MM.1S (cell line): ENCODE data around the gene NOXO1.

ENCODE experiments used
- DNase-seq: peaks from one replicate; pipeline ENCODE4 v3.0.0-alpha.2; 2015
- H2AFZ ChIP-seq: fragments of 300-600 bp; sonication (generic); 2 replicates; pipeline ENCODE4 v1.6.0; 2016; ENCODE audit warnings: antibody characterized with exemption, low read length
- H3F3A ChIP-seq: fragments of 300-600 bp; sonication (generic); 2 replicates; pipeline ENCODE4 v1.6.1; 2016; ENCODE audit warnings: mild to moderate bottlenecking, antibody characterized with exemption, low read length, moderate library complexity, mixed read lengths; ENCODE audit not compliant: insufficient read depth
- H3K27ac ChIP-seq: fragments of 300-600 bp; sonication (generic); 2 replicates; pipeline ENCODE4 v1.5.1; 2016; ENCODE audit warnings: mild to moderate bottlenecking, low read length
- H3K27me3 ChIP-seq: fragments of 300-600 bp; sonication (generic); replicated peaks from 2 replicates; pipeline ENCODE4 v1.6.0; 2016; ENCODE audit warnings: low read length; ENCODE audit not compliant: insufficient read depth
- H3K36me3 ChIP-seq: fragments of 300-600 bp; sonication (generic); replicated peaks from 2 replicates; pipeline ENCODE4 v1.6.1; 2016; ENCODE audit warnings: mild to moderate bottlenecking, low read length, mixed read lengths; ENCODE audit not compliant: insufficient read depth
- H3K4me1 ChIP-seq: fragments of 300-600 bp; sonication (generic); 2 replicates; pipeline ENCODE4 v1.6.1; 2016; ENCODE audit warnings: low read length, mixed read lengths
- H3K4me2 ChIP-seq: fragments of 300-600 bp; sonication (generic); 2 replicates; pipeline ENCODE4 v1.6.0; 2016; ENCODE audit warnings: low read depth, low read length
- H3K4me3 ChIP-seq: fragments of 300-600 bp; sonication (generic); 2 replicates; pipeline ENCODE4 v1.5.1; 2016; ENCODE audit warnings: low read length, mixed read lengths
- H3K79me2 ChIP-seq: fragments of 300-600 bp; sonication (generic); 2 replicates; pipeline ENCODE4 v1.6.1; 2016; ENCODE audit warnings: mixed run types, low read length, mixed read lengths
- H3K9ac ChIP-seq: fragments of 300-600 bp; sonication (generic); 2 replicates; pipeline ENCODE4 v1.6.1; 2016; ENCODE audit warnings: low read length, mixed read lengths
- H3K9me2 ChIP-seq: fragments of 300-600 bp; sonication (generic); replicated peaks from 2 replicates; pipeline ENCODE4 v1.6.1; 2016; ENCODE audit warnings: mild to moderate bottlenecking, low read length, mixed read lengths; ENCODE audit not compliant: insufficient read depth
- H3K9me3 ChIP-seq: fragments of 300-600 bp; sonication (generic); replicated peaks from 2 replicates; pipeline ENCODE4 v1.6.1; 2016; ENCODE audit warnings: mild to moderate bottlenecking, low read length, mixed read lengths; ENCODE audit not compliant: insufficient read depth
- H4K20me1 ChIP-seq: fragments of 300-600 bp; sonication (generic); 2 replicates; pipeline ENCODE4 v1.6.1; 2016; ENCODE audit warnings: mild to moderate bottlenecking, low read length, moderate library complexity, mixed read lengths; ENCODE audit not compliant: insufficient read depth
- EZH2 ChIP-seq: fragments of 300-600 bp; sonication (generic); optimal IDR thresholded peaks from 2 replicates; pipeline ENCODE3; 2017; ENCODE audit warnings: low read depth, mild to moderate bottlenecking, antibody characterized with exemption, low read length, mixed read lengths
- EZH2phosphoT487 ChIP-seq: fragments of 300-600 bp; sonication (generic); IDR thresholded peaks from 2 replicates; pipeline ENCODE4 v1.6.1; 2018; ENCODE audit warnings: antibody characterized with exemption, low read length
- TF ChIP-seq, protein P1 (sequence below): fragments of 300-600 bp; sonication (generic); IDR thresholded peaks from 2 replicates; pipeline ENCODE4 v1.5.1; 2016; ENCODE audit warnings: antibody characterized with exemption, low read length, mixed read lengths

The NOXO1 gene

DNA sequence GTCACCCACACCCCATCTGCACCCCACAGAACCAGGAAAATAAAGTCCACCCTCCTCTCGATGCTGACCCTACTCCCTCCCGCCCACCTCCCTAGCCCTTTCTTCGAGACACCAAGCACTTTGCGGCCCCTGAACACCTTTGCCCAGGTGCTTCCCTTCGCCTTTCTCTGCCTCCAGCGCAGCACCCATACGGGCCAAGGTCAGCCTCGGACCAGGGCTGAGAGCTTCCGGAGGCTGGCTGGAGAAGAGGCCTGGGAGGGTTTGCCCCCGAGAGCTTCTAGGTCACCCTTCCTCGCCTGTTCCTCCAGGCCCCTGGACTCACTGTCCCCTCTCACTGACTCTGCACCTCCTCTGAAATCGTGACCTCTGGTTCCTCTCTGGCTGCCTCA lies 42.8 kb upstream of the NOXO1 start:
- Histone ChIP-seq H3K79me2 (no peaks in the 10 kb centered on the region), H3K9me2 (no peaks in the 10 kb centered on the region), H4K20me1 (no peaks in the 10 kb centered on the region), H3K9ac (no peak overlapping the region), H3F3A (no peaks in the 10 kb centered on the region; the same call in 1 of the 2 replicates), H3K27me3 (peaks cover 56% of the 10 kb centered on the region), H3K9me3 (no peaks in the 10 kb centered on the region), H2AFZ (no peak overlapping the region), H3K4me1 (peaks cover 5% of the 10 kb centered on the region; the same call in 1 of the 2 replicates), H3K27ac (no peak overlapping the region), H3K4me2 (no peak overlapping the region), H3K36me3 (no peaks in the 10 kb centered on the region), H3K4me3 (no peak overlapping the region)
- TF ChIP-seq, protein P1, sequence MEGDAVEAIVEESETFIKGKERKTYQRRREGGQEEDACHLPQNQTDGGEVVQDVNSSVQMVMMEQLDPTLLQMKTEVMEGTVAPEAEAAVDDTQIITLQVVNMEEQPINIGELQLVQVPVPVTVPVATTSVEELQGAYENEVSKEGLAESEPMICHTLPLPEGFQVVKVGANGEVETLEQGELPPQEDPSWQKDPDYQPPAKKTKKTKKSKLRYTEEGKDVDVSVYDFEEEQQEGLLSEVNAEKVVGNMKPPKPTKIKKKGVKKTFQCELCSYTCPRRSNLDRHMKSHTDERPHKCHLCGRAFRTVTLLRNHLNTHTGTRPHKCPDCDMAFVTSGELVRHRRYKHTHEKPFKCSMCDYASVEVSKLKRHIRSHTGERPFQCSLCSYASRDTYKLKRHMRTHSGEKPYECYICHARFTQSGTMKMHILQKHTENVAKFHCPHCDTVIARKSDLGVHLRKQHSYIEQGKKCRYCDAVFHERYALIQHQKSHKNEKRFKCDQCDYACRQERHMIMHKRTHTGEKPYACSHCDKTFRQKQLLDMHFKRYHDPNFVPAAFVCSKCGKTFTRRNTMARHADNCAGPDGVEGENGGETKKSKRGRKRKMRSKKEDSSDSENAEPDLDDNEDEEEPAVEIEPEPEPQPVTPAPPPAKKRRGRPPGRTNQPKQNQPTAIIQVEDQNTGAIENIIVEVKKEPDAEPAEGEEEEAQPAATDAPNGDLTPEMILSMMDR = no peak
- TF ChIP-seq EZH2 = no peak
- TF ChIP-seq EZH2phosphoT487 = no peak
- DNase-seq = no peak

DNA sequence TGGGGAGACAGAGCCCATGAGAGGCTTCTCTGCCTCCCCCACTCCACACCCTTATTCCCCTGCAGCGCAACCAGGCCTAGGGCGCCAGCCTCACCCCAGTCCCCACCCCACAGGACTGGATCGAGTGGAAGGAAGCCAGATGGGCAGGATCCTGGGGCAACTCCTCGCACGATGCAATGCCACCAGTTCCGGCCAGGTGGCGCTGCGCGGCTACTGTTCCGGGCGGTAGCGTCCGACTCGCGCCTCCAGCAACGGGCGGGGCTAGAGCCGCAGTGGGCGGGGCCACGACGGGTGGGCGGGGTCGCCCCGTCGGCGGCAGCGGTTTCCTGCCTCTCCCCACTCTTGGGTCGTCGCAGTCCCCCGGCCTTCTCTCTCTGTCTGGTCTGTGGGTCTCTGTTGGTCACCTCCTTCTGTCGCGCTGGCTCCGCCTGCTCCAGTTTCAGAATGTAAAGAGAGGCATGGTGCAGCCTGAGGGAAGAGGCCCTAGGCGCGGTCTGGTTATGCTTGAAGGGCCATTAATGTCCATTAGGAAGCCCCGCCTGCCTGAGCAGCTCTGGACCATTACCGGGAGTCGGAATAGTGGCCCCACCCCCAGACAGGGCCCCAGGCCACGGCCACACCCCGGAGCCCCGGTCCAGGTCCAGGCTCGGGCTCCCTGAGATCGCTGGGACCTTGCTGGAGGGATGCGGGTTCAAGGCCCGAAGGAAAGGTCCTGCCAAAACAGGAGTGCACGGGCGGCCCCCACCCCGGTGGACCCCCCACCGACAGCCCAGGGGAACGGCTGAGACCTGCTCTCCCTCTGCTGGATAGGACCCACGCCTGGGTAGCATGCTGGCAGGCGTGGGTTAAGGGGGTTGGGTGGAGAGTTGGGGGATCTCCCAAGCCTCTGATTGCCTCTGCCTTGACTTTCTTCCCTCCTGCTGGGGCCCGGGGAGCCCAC lies 42.1 kb upstream of the NOXO1 start:
- H2AFZ ChIP-seq = peak overlapping the region; percentile 92
- peak overlapping the region; percentile 98 for H3K4me2 ChIP-seq
- H3K4me3 ChIP-seq = peak overlapping the region; percentile 61
- H3K9me2 ChIP-seq = no peaks in the 10 kb centered on the region
- H3K9me3 ChIP-seq = no peaks in the 10 kb centered on the region
- no peaks in the 10 kb centered on the region for H3K79me2 ChIP-seq
- peak; percentile 87 for DNase-seq
- H4K20me1 ChIP-seq = no peaks in the 10 kb centered on the region
- H3F3A ChIP-seq = no peaks in the 10 kb centered on the region; the same call in 1 of the 2 replicates
- no peak overlapping the region for H3K27ac ChIP-seq
- TF ChIP-seq, protein P1 = peak; percentile 91
- no peak for TF ChIP-seq EZH2
- H3K27me3 ChIP-seq = peaks cover 53% of the 10 kb centered on the region
- H3K36me3 ChIP-seq = no peaks in the 10 kb centered on the region
- peaks cover 5% of the 10 kb centered on the region; the same call in 1 of the 2 replicates for H3K4me1 ChIP-seq
- H3K9ac ChIP-seq = peak overlapping the region; percentile 27; the same call in 1 of the 2 replicates

DNA sequence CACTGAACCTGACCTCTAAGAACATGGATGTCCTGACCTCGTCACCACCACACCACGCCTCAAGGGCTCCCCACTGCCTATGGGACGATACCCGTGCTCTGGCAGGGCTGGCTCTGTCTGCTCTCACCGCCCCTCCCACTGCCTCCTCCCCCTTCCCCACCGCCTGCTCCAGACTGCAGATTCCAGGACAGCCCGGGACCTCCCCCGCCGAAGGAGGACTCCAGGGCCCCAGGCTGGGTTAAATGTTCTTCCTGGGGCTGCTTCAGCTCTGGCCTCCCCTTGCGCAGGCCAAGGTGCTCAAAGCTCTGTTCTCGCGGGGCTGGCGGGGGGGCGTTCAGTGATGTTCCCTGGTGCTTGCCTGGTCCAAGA lies 41.4 kb upstream of the NOXO1 start:
- H3K79me2 ChIP-seq = no peaks in the 10 kb centered on the region
- peaks cover 47% of the 10 kb centered on the region for H3K27me3 ChIP-seq
- H3K4me3 ChIP-seq = peak overlapping the region; percentile 61
- H3K9me2 ChIP-seq = no peaks in the 10 kb centered on the region
- H3K4me1 ChIP-seq = peaks cover 5% of the 10 kb centered on the region; the same call in 1 of the 2 replicates
- H3K4me2 ChIP-seq = peak overlapping the region; percentile 98
- H3K9me3 ChIP-seq = no peaks in the 10 kb centered on the region
- H3F3A ChIP-seq = no peaks in the 10 kb centered on the region; the same call in 1 of the 2 replicates
- peak overlapping the region; percentile 27; the same call in 1 of the 2 replicates for H3K9ac ChIP-seq
- H3K27ac ChIP-seq = no peak overlapping the region
- DNase-seq = peak; percentile 27
- H2AFZ ChIP-seq = peak overlapping the region; percentile 92
- H3K36me3 ChIP-seq = no peaks in the 10 kb centered on the region
- no peaks in the 10 kb centered on the region for H4K20me1 ChIP-seq
- TF ChIP-seq, protein P1 = no peak
- no peak for TF ChIP-seq EZH2phosphoT487
- TF ChIP-seq EZH2 = no peak
